NCI-H748 (cell line): ENCODE measurements around the gene CCDC17.
A peak's percentile ranks its signal among the peaks of the same experiment; 100 is the strongest.

Experiments
- DNase-seq: peaks from one replicate; lab custom pipeline; 2025; ENCODE audit not compliant: unreplicated experiment; lab: John Stamatoyannopoulos, UW

Gene CCDC17

DNA sequence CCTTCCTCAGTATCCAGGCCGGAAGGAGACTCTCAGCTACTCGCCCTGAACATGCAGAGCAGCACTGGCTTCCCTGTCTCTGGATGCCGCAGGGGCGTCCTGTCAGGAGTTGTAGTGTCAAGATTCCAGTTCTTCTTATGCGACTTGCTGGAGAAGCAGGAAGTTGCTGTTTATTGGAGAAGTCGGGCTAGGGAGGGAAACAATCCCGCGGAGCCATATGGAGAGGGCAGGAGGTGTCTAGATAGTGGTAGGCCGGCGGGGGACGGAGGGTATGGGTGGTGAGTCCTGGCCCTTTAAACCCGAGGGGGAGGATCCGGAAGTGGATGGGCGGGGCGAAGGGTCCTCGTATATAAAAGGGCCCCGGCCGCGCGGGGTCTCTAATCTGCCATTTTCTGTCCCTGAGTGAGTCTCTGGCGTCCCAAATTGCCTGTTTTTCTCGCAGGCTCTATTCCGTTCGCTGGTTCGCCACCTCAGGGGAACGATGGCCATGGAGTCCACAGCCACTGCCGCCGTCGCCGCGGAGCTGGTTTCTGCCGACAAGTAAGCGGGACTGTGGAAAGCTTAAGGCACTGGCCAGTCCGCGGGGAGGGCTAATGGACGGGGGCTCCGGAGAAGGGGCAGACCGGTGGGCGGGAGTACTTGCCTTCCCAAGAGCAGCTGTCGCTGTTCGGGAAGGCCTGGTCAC is 40.0 kb downstream of the CCDC17 start, which contains the start of gene NASP:
TSS of gene NASP (plus strand) at position 376 of the 685 bp plus-strand sequence. CDS start at position 482, 106 bp downstream.
- peak; percentile 83 for DNase-seq

- DNase-seq = peak; percentile 96
These were observed 40.6 kb downstream of the CCDC17 start for GRCh38 chr1:45583264-45583665.

DNA sequence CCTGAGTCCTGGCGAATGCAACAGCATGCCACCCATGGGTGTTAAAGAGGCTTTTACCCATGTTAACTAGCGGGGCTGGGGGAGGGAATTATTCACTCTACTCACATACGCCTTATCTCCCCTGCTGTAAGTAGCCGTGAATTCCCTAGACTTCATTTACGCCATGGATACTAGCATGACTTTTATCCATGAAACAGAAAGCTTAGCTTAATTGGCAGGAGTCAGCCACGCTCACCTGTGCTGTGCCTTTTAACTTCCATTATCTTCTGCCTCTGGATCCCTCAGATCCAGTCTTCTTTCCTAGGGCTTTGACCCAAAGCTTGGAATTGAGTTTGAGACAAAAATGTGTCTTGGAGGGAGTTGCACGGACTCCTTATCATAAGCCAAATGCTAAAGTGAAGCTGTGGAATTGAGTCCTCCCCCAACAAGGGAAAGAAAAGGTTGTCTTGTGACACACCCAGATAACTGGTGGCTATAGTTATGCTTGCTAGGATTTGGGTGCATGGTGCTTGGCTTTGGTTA is 49.7 kb downstream of the CCDC17 start:
- no peak for DNase-seq

DNA sequence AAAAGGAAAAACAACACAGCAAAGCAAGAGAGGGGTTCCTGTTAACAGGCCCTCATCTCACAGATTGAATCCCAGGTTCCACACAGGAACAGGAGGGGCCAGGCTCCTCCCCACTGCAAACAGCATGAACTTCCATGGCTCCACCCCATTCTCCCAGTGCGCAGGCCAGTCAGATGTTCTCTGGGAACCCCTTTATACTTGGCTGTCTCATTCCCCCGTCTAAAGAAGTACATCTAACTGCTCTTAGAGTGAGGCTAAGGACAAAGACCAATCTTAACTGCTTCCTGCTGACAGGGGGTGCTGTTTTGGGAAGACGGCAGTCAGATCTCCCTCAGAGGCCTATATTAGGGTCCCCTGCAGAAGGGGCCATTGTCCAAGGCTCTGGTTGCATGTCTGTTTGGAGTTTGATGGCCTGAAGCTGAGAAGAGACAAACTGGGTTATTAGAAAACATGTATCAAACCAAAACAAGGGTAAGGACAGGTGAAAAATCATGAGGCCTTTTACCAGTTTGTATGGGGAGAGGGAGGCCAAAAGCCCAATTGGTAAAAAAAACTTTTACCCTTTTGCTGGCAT is 50.5 kb downstream of the CCDC17 start:
- DNase-seq = no peak

- DNase-seq = no peak
These were observed 53.2 kb downstream of the CCDC17 start for GRCh38 chr1:45570631-45571030.
